ENCODE results near the gene GABBR2.

GRCh38 chr9:98576859-98577258, 131.9 kb downstream of the GABBR2 start:
- TF ChIP-seq RAD21 (IDR thresholded peaks at IDR 0.05; ENCODE audit: low read depth) (no peak), TAF1 (IDR thresholded peaks at IDR 0.05; ENCODE audit: low read depth) (no peak), REST (IDR thresholded peaks at IDR 0.05; ENCODE audit: low read depth) (no peak), YY1 (IDR thresholded peaks at IDR 0.05; ENCODE audit: low read depth) (no peak), NFIC (IDR thresholded peaks at IDR 0.05) (no peak), EP300 (IDR thresholded peaks at IDR 0.05; ENCODE audit: borderline replicate concordance) (no peak), MAX (IDR thresholded peaks at IDR 0.05) (no peak), CEBPB (IDR thresholded peaks at IDR 0.05) (no peak)
